GM23338 (cell line): ENCODE results near the gene ANOS1.

Experiments used
- CTCF ChIP-seq, 2 experiments: fragments of 200-600 bp in 1 of 2; sonication (generic) in 1 of 2; conservative IDR thresholded peaks; 2 replicates each; pipeline versions ENCODE4 v1.5.1 to v1.6.1; 2016 to 2017; ENCODE audit warnings: antibody characterized with exemption in 2 of 2, low read depth in 2 of 2, mild to moderate bottlenecking in 2 of 2, moderate library complexity in 1 of 2
- EZH2 ChIP-seq: fragments of 200-600 bp; sonication (generic); IDR thresholded peaks from one replicate; pipeline ENCODE4 v1.8.0; 2017; ENCODE audit warnings: antibody characterized with exemption, mild to moderate bottlenecking, low read depth; ENCODE audit not compliant: unreplicated experiment
- POLR2AphosphoS5 ChIP-seq: IDR thresholded peaks from 2 replicates; pipeline ENCODE4 v1.6.1; 2016; ENCODE audit warnings: antibody characterized with exemption, low read depth

- TF ChIP-seq CTCF (conservative IDR thresholded peaks at IDR 0.05; ENCODE audit: low read depth in 2 of 2) (no peak), EZH2 (no peak), POLR2AphosphoS5 (no peak)
Observed at GRCh38 chrX:8749697-8750096, 17.8 kb upstream of the ANOS1 start.
